Measurements from ENCODE around the gene GAS7.

The GAS7 gene

GRCh38 chr17:10171122-10171571 lies 27.3 kb downstream of the GAS7 start:
- no peak for DNase-seq (ENCODE audit: low read depth)

GRCh38 chr17:10170233-10170632 lies 28.2 kb downstream of the GAS7 start:
- no peak for DNase-seq (ENCODE audit: low read depth)

GRCh38 chr17:10169290-10169689 lies 29.1 kb downstream of the GAS7 start:
- no peak for DNase-seq (ENCODE audit: low read depth)

- no peak for DNase-seq (ENCODE audit: low read depth)
Observed at GRCh38 chr17:10166176-10166935, 32.0 kb downstream of the GAS7 start.

- DNase-seq (ENCODE audit: low read depth): no peak
Observed at GRCh38 chr17:10162096-10162495, 36.3 kb downstream of the GAS7 start.

GRCh38 chr17:10161386-10161785 lies 37.0 kb downstream of the GAS7 start:
- DNase-seq (ENCODE audit: low read depth): no peak

- no peak for DNase-seq (ENCODE audit: low read depth)
Observed at GRCh38 chr17:10156948-10157607, 41.3 kb downstream of the GAS7 start.

- DNase-seq (ENCODE audit: low read depth): no peak
Observed at GRCh38 chr17:10156599-10156947, 41.8 kb downstream of the GAS7 start.

- DNase-seq (ENCODE audit: low read depth): no peak
Observed at GRCh38 chr17:10156077-10156435, 42.4 kb downstream of the GAS7 start.

- peak; percentile 14 for DNase-seq (ENCODE audit: low read depth)
Observed at GRCh38 chr17:10155371-10156076, 42.9 kb downstream of the GAS7 start.

GRCh38 chr17:10151667-10152496 lies 46.5 kb downstream of the GAS7 start:
- no peak for DNase-seq (ENCODE audit: low read depth)

GRCh38 chr17:10149573-10150399 lies 48.6 kb downstream of the GAS7 start:
- peak; percentile 77 for DNase-seq (ENCODE audit: low read depth)

GRCh38 chr17:10147761-10148415 lies 50.5 kb downstream of the GAS7 start:
- no peak for DNase-seq (ENCODE audit: low read depth)

GRCh38 chr17:10147040-10147439 lies 51.4 kb downstream of the GAS7 start:
- DNase-seq (ENCODE audit: low read depth): no peak

GRCh38 chr17:10144982-10145381 lies 53.4 kb downstream of the GAS7 start:
- DNase-seq (ENCODE audit: low read depth): no peak

GRCh38 chr17:10144456-10144855 lies 54.0 kb downstream of the GAS7 start:
- no peak for DNase-seq (ENCODE audit: low read depth)

- DNase-seq (ENCODE audit: low read depth): no peak
Observed at GRCh38 chr17:10141436-10141835, 57.0 kb downstream of the GAS7 start.

- DNase-seq (ENCODE audit: low read depth): no peak
Observed at GRCh38 chr17:10139577-10139976, 58.8 kb downstream of the GAS7 start.

- DNase-seq (ENCODE audit: low read depth): no peak
Observed at GRCh38 chr17:10136258-10136981, 62.0 kb downstream of the GAS7 start.
